HG03060 (cell line): Measurements from ENCODE around the gene TBX2.

Experiments
- ATAC-seq: cut with Tn5 transposase; IDR thresholded peaks from one replicate; pipeline ENCODE4 v1.9.1; 2021; ENCODE audit warnings: low read depth, moderate number of reproducible peaks; ENCODE audit not compliant: unreplicated experiment

The TBX2 gene

GRCh38 chr17:61385577-61386236 is 13.9 kb upstream of the TBX2 start:
- no peak for ATAC-seq

- no peak for ATAC-seq
Measured at GRCh38 chr17:61386251-61386650, 13.4 kb upstream of the TBX2 start.

- no peak for ATAC-seq
Measured at GRCh38 chr17:61387011-61387410, 12.6 kb upstream of the TBX2 start.

GRCh38 chr17:61387511-61388305 is 11.9 kb upstream of the TBX2 start:
- ATAC-seq, result no peak

- no peak for ATAC-seq
Measured at GRCh38 chr17:61388561-61389356, 10.9 kb upstream of the TBX2 start.

GRCh38 chr17:61389670-61390478 is 9.8 kb upstream of the TBX2 start:
- no peak for ATAC-seq

- no peak for ATAC-seq
Measured at GRCh38 chr17:61390479-61390791, 9.2 kb upstream of the TBX2 start.

GRCh38 chr17:61391595-61392291 is 7.9 kb upstream of the TBX2 start:
- no peak for ATAC-seq

GRCh38 chr17:61392679-61393078 is 7.0 kb upstream of the TBX2 start:
- no peak for ATAC-seq

GRCh38 chr17:61393550-61393903 is 6.1 kb upstream of the TBX2 start:
- ATAC-seq, result no peak

GRCh38 chr17:61393904-61394629 is 5.6 kb upstream of the TBX2 start:
- ATAC-seq, result no peak

- ATAC-seq, result no peak
Measured at GRCh38 chr17:61394630-61395408, 4.8 kb upstream of the TBX2 start.

- ATAC-seq, result no peak
Measured at GRCh38 chr17:61395409-61395982, 4.1 kb upstream of the TBX2 start.

- no peak for ATAC-seq
Measured at GRCh38 chr17:61395983-61396585, 3.6 kb upstream of the TBX2 start.

- no peak for ATAC-seq
Measured at GRCh38 chr17:61396586-61397085, 3.0 kb upstream of the TBX2 start.

GRCh38 chr17:61397086-61397842 is 2.4 kb upstream of the TBX2 start:
- no peak for ATAC-seq

GRCh38 chr17:61398721-61399130 is 917 bp upstream of the TBX2 start:
- no peak for ATAC-seq
